Activated naive CD8-positive, alpha-beta T cell treated with anti-CD3 and anti-CD28 coated beads, Interleukin-2, amount 10 ng/mL, durations not matched to agents 7 days and 5 days (primary cell): ENCODE data around the gene FOXA2. TPM values are rescaled to one million over a fixed set of nuclear protein-coding genes. Genes with fewer than 3 reads are reported as not detected.

ENCODE experiments used
- ATAC-seq: fragments of 150-1000 bp; cut with Tn5 transposase; one replicate; pipeline ENCODE4 v1.10.0; 2021; ENCODE audit warnings: low read depth, moderate library complexity
- POLR2A ChIA-PET: fragments of 350-600 bp; sonication (Branson Sonifier 250); formaldehyde crosslinking; loops from one replicate; lab custom pipeline; 2021; ENCODE audit warnings: antibody characterized with exemption; lab: Charles Lee
- DNase-seq: peaks from one replicate; pipeline ENCODE4 v3.0.0; 2021
- H3K27ac Mint-ChIP-seq: one replicate; pipeline ENCODE4 v1.8.0; 2022; ENCODE audit warnings: mild to moderate bottlenecking, mixed read lengths
- H3K27me3 Mint-ChIP-seq: one replicate; pipeline ENCODE4 v1.8.0; 2022; ENCODE audit warnings: mild to moderate bottlenecking, moderate library complexity, mixed read lengths
- H3K36me3 Mint-ChIP-seq: one replicate; pipeline ENCODE4 v1.8.0; 2021; ENCODE audit warnings: mild to moderate bottlenecking, mixed read lengths
- H3K4me1 Mint-ChIP-seq: one replicate; pipeline ENCODE4 v1.8.0; 2021; ENCODE audit warnings: mixed read lengths
- H3K4me3 Mint-ChIP-seq: one replicate; pipeline ENCODE4 v1.8.0; 2022; ENCODE audit warnings: mild to moderate bottlenecking, moderate library complexity, mixed read lengths
- H3K9me3 Mint-ChIP-seq: one replicate; pipeline ENCODE4 v1.8.0; 2021; ENCODE audit warnings: mixed read lengths
- total RNA-seq, 2 experiments: library from RNA; stranded (reverse); gene quantifications; one replicate each; pipeline ENCODE4 v1.2.3, GENCODE V29; 2021

Gene FOXA2
- total RNA-seq, 2 experiments from 2014 or later: not detected

- POLR2A ChIA-PET: no interaction called here
- peaks cover 7% of the 10 kb centered on the region for H3K4me1 Mint-ChIP-seq
- no peak overlapping the region for H3K4me3 Mint-ChIP-seq
- H3K27ac Mint-ChIP-seq: no peak overlapping the region
- H3K27me3 Mint-ChIP-seq: peaks cover 69% of the 10 kb centered on the region
- no peak for DNase-seq
- no peak for ATAC-seq
- H3K36me3 Mint-ChIP-seq: peaks cover 3% of the 10 kb centered on the region
- no peaks in the 10 kb centered on the region for H3K9me3 Mint-ChIP-seq
These were observed 4.4 kb downstream of the FOXA2 start for GRCh38 chr20:22579711-22580697.

- H3K9me3 Mint-ChIP-seq: no peaks in the 10 kb centered on the region
- no peak overlapping the region for H3K4me3 Mint-ChIP-seq
- no peak overlapping the region for H3K27ac Mint-ChIP-seq
- ATAC-seq: no peak
- H3K27me3 Mint-ChIP-seq: peaks cover 68% of the 10 kb centered on the region
- POLR2A ChIA-PET: no interaction called here
- peaks cover 2% of the 10 kb centered on the region for H3K36me3 Mint-ChIP-seq
- DNase-seq: no peak
- H3K4me1 Mint-ChIP-seq: peaks cover 7% of the 10 kb centered on the region
These were observed 5.3 kb downstream of the FOXA2 start for GRCh38 chr20:22579119-22579427.

- H3K4me3 Mint-ChIP-seq: no peak overlapping the region
- POLR2A ChIA-PET: no interaction called here
- H3K27me3 Mint-ChIP-seq: peaks cover 68% of the 10 kb centered on the region
- peaks cover 7% of the 10 kb centered on the region for H3K4me1 Mint-ChIP-seq
- DNase-seq (no peak), ATAC-seq (no peak)
- peaks cover 2% of the 10 kb centered on the region for H3K36me3 Mint-ChIP-seq
- peak overlapping the region; percentile 64 for H3K27ac Mint-ChIP-seq
- no peaks in the 10 kb centered on the region for H3K9me3 Mint-ChIP-seq
These were observed 5.9 kb downstream of the FOXA2 start for GRCh38 chr20:22578221-22579118.

GRCh38 chr20:22577515-22578220 lies 6.7 kb downstream of the FOXA2 start:
- no peaks in the 10 kb centered on the region for H3K9me3 Mint-ChIP-seq
- ATAC-seq: no peak
- DNase-seq: no peak
- H3K27ac Mint-ChIP-seq: peak overlapping the region; percentile 64
- peaks cover 2% of the 10 kb centered on the region for H3K36me3 Mint-ChIP-seq
- H3K4me1 Mint-ChIP-seq: peaks cover 7% of the 10 kb centered on the region
- peaks cover 65% of the 10 kb centered on the region for H3K27me3 Mint-ChIP-seq
- no peak overlapping the region for H3K4me3 Mint-ChIP-seq
- POLR2A ChIA-PET: no interaction called here

GRCh38 chr20:22576733-22577514 lies 7.4 kb downstream of the FOXA2 start:
- POLR2A ChIA-PET: no interaction called here
- H3K36me3 Mint-ChIP-seq: peaks cover 2% of the 10 kb centered on the region
- no peak overlapping the region for H3K27ac Mint-ChIP-seq
- DNase-seq (no peak), ATAC-seq (no peak)
- H3K9me3 Mint-ChIP-seq: no peaks in the 10 kb centered on the region
- peaks cover 7% of the 10 kb centered on the region for H3K4me1 Mint-ChIP-seq
- no peak overlapping the region for H3K4me3 Mint-ChIP-seq
- peaks cover 65% of the 10 kb centered on the region for H3K27me3 Mint-ChIP-seq

GRCh38 chr20:22576273-22576672 lies 8.1 kb downstream of the FOXA2 start:
- peaks cover 65% of the 10 kb centered on the region for H3K27me3 Mint-ChIP-seq

GRCh38 chr20:22575737-22576136 lies 8.6 kb downstream of the FOXA2 start:
- POLR2A ChIA-PET: no interaction called here
- peaks cover 65% of the 10 kb centered on the region for H3K27me3 Mint-ChIP-seq
- ATAC-seq: no peak
- no peaks in the 10 kb centered on the region for H3K36me3 Mint-ChIP-seq
- H3K27ac Mint-ChIP-seq: no peak overlapping the region
- H3K4me3 Mint-ChIP-seq: no peak overlapping the region
- no peak for DNase-seq
- no peaks in the 10 kb centered on the region for H3K9me3 Mint-ChIP-seq
- peaks cover 5% of the 10 kb centered on the region for H3K4me1 Mint-ChIP-seq

More at GRCh38 chr20:22576273-22576672, 8.1 kb downstream of the FOXA2 start:
- H3K4me3 Mint-ChIP-seq: no peak overlapping the region
- ATAC-seq (no peak), DNase-seq (no peak)
- POLR2A ChIA-PET: no interaction called here
- H3K4me1 Mint-ChIP-seq: peaks cover 5% of the 10 kb centered on the region
- H3K36me3 Mint-ChIP-seq: no peaks in the 10 kb centered on the region
- no peaks in the 10 kb centered on the region for H3K9me3 Mint-ChIP-seq
- no peak overlapping the region for H3K27ac Mint-ChIP-seq

- peaks cover 62% of the 10 kb centered on the region for H3K27me3 Mint-ChIP-seq
- POLR2A ChIA-PET: no interaction called here
- ATAC-seq: no peak
- H3K27ac Mint-ChIP-seq: no peak overlapping the region
- H3K9me3 Mint-ChIP-seq: no peaks in the 10 kb centered on the region
- H3K4me3 Mint-ChIP-seq: no peak overlapping the region
- H3K4me1 Mint-ChIP-seq: peaks cover 5% of the 10 kb centered on the region
- DNase-seq: no peak
- no peaks in the 10 kb centered on the region for H3K36me3 Mint-ChIP-seq
These were observed 9.2 kb downstream of the FOXA2 start for GRCh38 chr20:22575087-22575721.

- Mint-ChIP-seq H3K4me3 (no peak overlapping the region), H3K9me3 (no peaks in the 10 kb centered on the region), H3K36me3 (no peaks in the 10 kb centered on the region), H3K4me1 (peaks cover 5% of the 10 kb centered on the region), H3K27ac (no peak overlapping the region), H3K27me3 (peaks cover 61% of the 10 kb centered on the region)
- DNase-seq: no peak
- POLR2A ChIA-PET: no interaction called here
- no peak for ATAC-seq
These were observed 9.8 kb downstream of the FOXA2 start for GRCh38 chr20:22574545-22575086.

GRCh38 chr20:22572491-22572890 lies 11.9 kb downstream of the FOXA2 start:
- H3K27me3 Mint-ChIP-seq: peaks cover 63% of the 10 kb centered on the region
- no peak overlapping the region for H3K27ac Mint-ChIP-seq
- no peak overlapping the region for H3K4me3 Mint-ChIP-seq
- no peak for DNase-seq
- POLR2A ChIA-PET: no interaction called here
- peaks cover 5% of the 10 kb centered on the region for H3K4me1 Mint-ChIP-seq
- no peak for ATAC-seq
- H3K36me3 Mint-ChIP-seq: no peaks in the 10 kb centered on the region
- no peaks in the 10 kb centered on the region for H3K9me3 Mint-ChIP-seq

GRCh38 chr20:22572023-22572422 lies 12.3 kb downstream of the FOXA2 start:
- no peak for ATAC-seq
- Mint-ChIP-seq H3K27ac (no peak overlapping the region), H3K4me3 (no peak overlapping the region), H3K4me1 (peaks cover 5% of the 10 kb centered on the region), H3K9me3 (no peaks in the 10 kb centered on the region), H3K27me3 (peaks cover 66% of the 10 kb centered on the region), H3K36me3 (no peaks in the 10 kb centered on the region)
- no peak for DNase-seq
- POLR2A ChIA-PET: no interaction called here

GRCh38 chr20:22569353-22569752 lies 15.0 kb downstream of the FOXA2 start:
- H3K27ac Mint-ChIP-seq: no peak overlapping the region
- no peaks in the 10 kb centered on the region for H3K36me3 Mint-ChIP-seq
- no peaks in the 10 kb centered on the region for H3K4me1 Mint-ChIP-seq
- DNase-seq: no peak
- H3K9me3 Mint-ChIP-seq: no peaks in the 10 kb centered on the region
- ATAC-seq: no peak
- peaks cover 69% of the 10 kb centered on the region for H3K27me3 Mint-ChIP-seq
- no peak overlapping the region for H3K4me3 Mint-ChIP-seq
- POLR2A ChIA-PET: no interaction called here
